Esophagus muscularis mucosa (tissue), 4 donors: Measurements from ENCODE around the gene WDFY4.

Experiments
- CTCF ChIP-seq, 3 experiments: fragments of 200-600 bp in 2 of 3; fragments of 450-650 bp in 1 of 3; sonication (generic) in 2 of 3; IDR thresholded peaks; one replicate each; pipeline ENCODE4 v1.5.1; 2017 to 2019; ENCODE audit warnings: antibody characterized with exemption in 3 of 3, mild to moderate bottlenecking in 2 of 3, moderate library complexity in 1 of 3
- EP300 ChIP-seq: sonication (generic); formaldehyde crosslinking; IDR thresholded peaks from one replicate; pipeline ENCODE4 v1.6.1; 2017; ENCODE audit warnings: antibody characterized with exemption
- POLR2AphosphoS5 ChIP-seq, 2 donors: sonication (generic); formaldehyde crosslinking; IDR thresholded peaks; one replicate each; pipeline ENCODE4 v1.6.1; 2017; ENCODE audit warnings: antibody characterized with exemption in 2 of 2

- TF ChIP-seq CTCF (IDR thresholded peaks at IDR 0.05) (no peak), EP300 (no peak), POLR2AphosphoS5 (IDR thresholded peaks at IDR 0.05) (no peak)
Measured at GRCh38 chr10:48707472-48707871, 22.8 kb downstream of the WDFY4 start.
